Measurements from ENCODE around the gene TBK1. TPM values are rescaled to one million over a fixed set of nuclear protein-coding genes. Genes with fewer than 3 reads are reported as not detected.

TBK1 gene
- total and polyA plus RNA-seq, 10 donors = 13.9 to 55.2 (median 34.9) TPM

- no peak for TF ChIP-seq CTCF (IDR thresholded peaks at IDR 0.05 in 8 of 11, conservative IDR thresholded peaks at IDR 0.05 in 3 of 11)
- no peak for TF ChIP-seq POLR2AphosphoS5 (IDR thresholded peaks at IDR 0.05)
- TF ChIP-seq POLR2A (IDR thresholded peaks at IDR 0.05) = no peak
- intact Hi-C loops (cut with DNase I; ENCODE audit: low total_unique reads) = loop anchor here (10.0 kb wide), 1 partner anchor 45 kb away; the partner anchor contains the start of gene XPOT
- no peak for DNase-seq
- H3K36me3 ChIP-seq = peaks cover 0 to 41% (median 7%) of the 10 kb centered on the region in 6 donors
- H3K27me3 ChIP-seq (replicated peaks in 1 of 7) = no peaks in the 10 kb centered on the region
- no peak overlapping the region for H3K4me3 ChIP-seq
- H3K9me3 ChIP-seq = no peaks in the 10 kb centered on the region
- WGBS, 5 donors = 69 to 83% (median 75%) methylated on average over 2 of the region's 2 CpGs
- H3K4me1 ChIP-seq = peaks cover 14 to 43% (median 32%) of the 10 kb centered on the region in 6 donors
- no peak overlapping the region for H3K27ac ChIP-seq
These were observed 1.8 kb upstream of the TBK1 start for GRCh38 chr12:64450057-64450640.

- peak overlapping the region in 7 of 8 donors; percentile 96 to 98 (median 97) for H3K27ac ChIP-seq
- peak; percentile 28 for DNase-seq
These were observed 1.0 kb upstream of the TBK1 start for GRCh38 chr12:64450711-64451486.

GRCh38 chr12:64452559-64453329 lies 824 bp downstream of the TBK1 start:
- TF ChIP-seq CTCF (IDR thresholded peaks at IDR 0.05 in 8 of 11, conservative IDR thresholded peaks at IDR 0.05 in 3 of 11) (no peak), POLR2A (IDR thresholded peaks at IDR 0.05) (no peak), POLR2AphosphoS5 (IDR thresholded peaks at IDR 0.05) (no peak)
- Histone ChIP-seq H3K4me1 (peaks cover 24 to 69% (median 55%) of the 10 kb centered on the region in 6 donors), H3K36me3 (peaks cover 0 to 36% (median 0%) of the 10 kb centered on the region in 6 donors), H3K27ac (peak overlapping the region; percentile 91 to 98 (median 97)), H3K9me3 (no peaks in the 10 kb centered on the region), H3K4me3 (peak overlapping the region; percentile 70 to 96 (median 88)), H3K27me3 (replicated peaks in 1 of 7) (no peaks in the 10 kb centered on the region)
- intact Hi-C loops (cut with DNase I; ENCODE audit: low total_unique reads) = loop anchor here (10.0 kb wide), 1 partner anchor 48 kb away; the partner anchor contains the start of gene XPOT
- 0 to 1% (median 0%) methylated on average over 16 of the region's 16 CpGs for WGBS, 5 donors
- DNase-seq = no peak

More at GRCh38 chr12:64450711-64451486, 1.0 kb upstream of the TBK1 start:
- Histone ChIP-seq H3K9me3 (no peaks in the 10 kb centered on the region), H3K27me3 (replicated peaks in 1 of 7) (no peaks in the 10 kb centered on the region), H3K36me3 (peaks cover 0 to 36% (median 3%) of the 10 kb centered on the region in 6 donors), H3K4me1 (peaks cover 15 to 50% (median 38%) of the 10 kb centered on the region in 6 donors), H3K4me3 (peak overlapping the region in 7 of 8 donors; percentile 70 to 96 (median 91))
- WGBS, 5 donors = 16 to 20% (median 19%) methylated on average over 8 of the region's 8 CpGs
- intact Hi-C loops (cut with DNase I; ENCODE audit: low total_unique reads) = loop anchor here (10.0 kb wide), 1 partner anchor 46 kb away; the partner anchor contains the start of gene XPOT
- TF ChIP-seq POLR2A (IDR thresholded peaks at IDR 0.05) (no peak), CTCF (IDR thresholded peaks at IDR 0.05 in 8 of 11, conservative IDR thresholded peaks at IDR 0.05 in 3 of 11) (no peak), POLR2AphosphoS5 (IDR thresholded peaks at IDR 0.05) (no peak)

Measured in spleen (tissue), 11 donors.